NCI-H146 treated with DMSO at 0.1 percent for 48 hours (cell line): Measurements from ENCODE around the gene AXDND1.

Source experiments
- DNase-seq: peaks from one replicate; lab custom pipeline; 2025; ENCODE audit not compliant: unreplicated experiment; lab: John Stamatoyannopoulos, UW

The AXDND1 gene

GRCh38 chr1:179554427-179554826 lies 188.7 kb downstream of the AXDND1 start:
- DNase-seq = no peak

- no peak for DNase-seq
Measured at GRCh38 chr1:179558078-179558477, 192.3 kb downstream of the AXDND1 start.

GRCh38 chr1:179575497-179576314 lies 209.9 kb downstream of the AXDND1 start, which contains the start of gene NPHS2:
Gene NPHS2 (minus strand): TSS chr1:179575948. CDS start chr1:179575864, 84 bp downstream.
- DNase-seq = no peak

- no peak for DNase-seq
Measured at GRCh38 chr1:179576509-179576908, 210.7 kb downstream of the AXDND1 start.

- no peak for DNase-seq
Measured at GRCh38 chr1:179583771-179584320, 218.1 kb downstream of the AXDND1 start.

GRCh38 chr1:179586107-179586823 lies 220.5 kb downstream of the AXDND1 start:
- no peak for DNase-seq

- DNase-seq = no peak
Measured at GRCh38 chr1:179587336-179587735, 221.6 kb downstream of the AXDND1 start.

- no peak for DNase-seq
Measured at GRCh38 chr1:179588425-179589024, 222.8 kb downstream of the AXDND1 start.

GRCh38 chr1:179589509-179589908 lies 223.7 kb downstream of the AXDND1 start:
- DNase-seq = no peak

GRCh38 chr1:179590671-179591070 lies 224.9 kb downstream of the AXDND1 start:
- DNase-seq = no peak

- DNase-seq = no peak
Measured at GRCh38 chr1:179591253-179591591, 225.5 kb downstream of the AXDND1 start.

- DNase-seq = no peak
Measured at GRCh38 chr1:179591592-179592580, 226.1 kb downstream of the AXDND1 start, which contains the start of gene TDRD5. Gene TDRD5 (plus strand): TSS chr1:179591832. CDS start chr1:179592616, 784 bp downstream.

- no peak for DNase-seq
Measured at GRCh38 chr1:179598631-179599030, 232.9 kb downstream of the AXDND1 start.

- DNase-seq = no peak
Measured at GRCh38 chr1:179599623-179600249, 234.0 kb downstream of the AXDND1 start.

- no peak for DNase-seq
Measured at GRCh38 chr1:179601093-179601492, 235.3 kb downstream of the AXDND1 start.
